Calu3 (cell line): Measurements from ENCODE around the gene IQSEC3. TPM values are rescaled to one million over a fixed set of nuclear protein-coding genes. Genes with fewer than 3 reads are reported as not detected.
"Not testable (repeated sequence)": the region's sequence is repeated elsewhere in the genome, so short reads cannot be mapped to it uniquely, and the experiment has no call there.

Experiments
- Bru-seq: library from RNA; stranded (reverse); fragments of 400-500 nt; gene quantifications from one replicate; lab custom pipeline; 2021; lab: Mats Ljungman, UMichigan
- BruChase-seq, 2 experiments: library from RNA; stranded (reverse); fragments of 400-500 nt; gene quantifications; one replicate each; lab custom pipeline; 2021; lab: Mats Ljungman, UMichigan
- BruUV-seq: library from RNA; stranded (reverse); fragments of 400-500 nt; replicated peaks from 2 replicates; lab custom pipeline; 2021; lab: Mats Ljungman, UMichigan
- CTCF ChIA-PET: fragments of 300-600 bp; sonication (Branson Sonifier 250); formaldehyde crosslinking; loops from one replicate; lab custom pipeline; 2022; ENCODE audit warnings: antibody characterized with exemption; lab: Charles Lee
- DNase-seq: peaks from one replicate; pipeline ENCODE4 v3.0.0; 2022
- H3K27ac Mint-ChIP-seq: one replicate; pipeline ENCODE4 v1.8.0; 2022; ENCODE audit warnings: mixed read lengths; ENCODE audit not compliant: unreplicated experiment
- H3K27me3 Mint-ChIP-seq: one replicate; pipeline ENCODE4 v1.8.0; 2022; ENCODE audit warnings: mixed read lengths; ENCODE audit not compliant: unreplicated experiment
- H3K36me3 Mint-ChIP-seq: one replicate; pipeline ENCODE4 v1.8.0; 2022; ENCODE audit warnings: mild to moderate bottlenecking, moderate library complexity, mixed read lengths; ENCODE audit not compliant: insufficient read depth, unreplicated experiment
- H3K4me1 Mint-ChIP-seq: one replicate; pipeline ENCODE4 v1.8.0; 2022; ENCODE audit warnings: mild to moderate bottlenecking, low read depth, mixed read lengths; ENCODE audit not compliant: unreplicated experiment
- H3K4me3 Mint-ChIP-seq: one replicate; pipeline ENCODE4 v1.8.0; 2022; ENCODE audit warnings: mild to moderate bottlenecking, low read depth, moderate library complexity, mixed read lengths; ENCODE audit not compliant: unreplicated experiment
- H3K9me3 Mint-ChIP-seq: one replicate; pipeline ENCODE4 v1.8.0; 2022; ENCODE audit warnings: low read depth, mixed read lengths; ENCODE audit not compliant: unreplicated experiment
- intact Hi-C: fragments of 100-400 bp; cut with micrococcal nuclease; formaldehyde crosslinking; loops from one replicate; pipeline ENCODE4 v1.10.0; 2022; ENCODE audit not compliant: unreplicated experiment
- long read RNA-seq: library from polyadenylated mRNA; stranded (forward); transcript quantifications from one replicate; pipeline ENCODE4 v2.0.0, GENCODE V29; 2022
- total RNA-seq: library from RNA; stranded (reverse); gene quantifications from 2 replicates; pipeline ENCODE4 v1.2.3, GENCODE V29; 2022
- TF ChIP-seq, protein P1 (sequence below): fragments of 200-600 bp; IDR thresholded peaks from one replicate; pipeline ENCODE4 v1.8.0; 2022; ENCODE audit warnings: antibody characterized with exemption; ENCODE audit not compliant: unreplicated experiment

Gene IQSEC3
- 0.42 TPM in 1 of 2 replicates, not detected in the other for total RNA-seq
- not detected for Bru-seq, nascent RNA
- not detected for BruChase-seq, experiment 1, labeled RNA remaining after a 6-hour chase
- BruChase-seq, experiment 2, labeled RNA remaining after a 2-hour chase: not detected
- long read RNA-seq: 0 reads

DNA sequence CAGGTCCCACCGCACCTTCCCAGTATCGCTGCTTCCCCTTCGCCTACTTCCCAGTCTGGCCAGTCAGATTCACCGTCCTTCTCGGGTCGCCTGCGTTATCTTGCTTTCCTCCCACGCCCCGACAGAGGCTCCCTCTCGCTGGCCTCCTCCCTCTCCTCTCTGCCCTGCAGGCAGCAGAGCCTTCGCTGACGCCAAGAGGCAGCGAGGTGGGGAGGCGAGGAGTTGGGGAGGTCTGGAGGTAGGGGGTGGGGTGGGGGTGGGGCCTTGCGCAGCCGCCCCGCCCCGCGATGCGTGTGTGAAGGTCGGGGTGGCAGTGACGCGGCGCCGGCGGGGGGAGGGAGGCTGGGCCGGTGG lies at the start of gene IQSEC3:
IQSEC3 (plus strand) TSS at position 340 of the 354 bp plus-strand sequence. CDS start 116 bp downstream, outside the sequence.
- H3K9me3 Mint-ChIP-seq, intact Hi-C loops, H3K27ac Mint-ChIP-seq, H3K4me3 Mint-ChIP-seq, BruUV-seq, DNase-seq, H3K4me1 Mint-ChIP-seq, H3K36me3 Mint-ChIP-seq, CTCF ChIA-PET: not testable (repeated sequence)
- peaks cover 61% of the 10 kb centered on the region for H3K27me3 Mint-ChIP-seq

DNA sequence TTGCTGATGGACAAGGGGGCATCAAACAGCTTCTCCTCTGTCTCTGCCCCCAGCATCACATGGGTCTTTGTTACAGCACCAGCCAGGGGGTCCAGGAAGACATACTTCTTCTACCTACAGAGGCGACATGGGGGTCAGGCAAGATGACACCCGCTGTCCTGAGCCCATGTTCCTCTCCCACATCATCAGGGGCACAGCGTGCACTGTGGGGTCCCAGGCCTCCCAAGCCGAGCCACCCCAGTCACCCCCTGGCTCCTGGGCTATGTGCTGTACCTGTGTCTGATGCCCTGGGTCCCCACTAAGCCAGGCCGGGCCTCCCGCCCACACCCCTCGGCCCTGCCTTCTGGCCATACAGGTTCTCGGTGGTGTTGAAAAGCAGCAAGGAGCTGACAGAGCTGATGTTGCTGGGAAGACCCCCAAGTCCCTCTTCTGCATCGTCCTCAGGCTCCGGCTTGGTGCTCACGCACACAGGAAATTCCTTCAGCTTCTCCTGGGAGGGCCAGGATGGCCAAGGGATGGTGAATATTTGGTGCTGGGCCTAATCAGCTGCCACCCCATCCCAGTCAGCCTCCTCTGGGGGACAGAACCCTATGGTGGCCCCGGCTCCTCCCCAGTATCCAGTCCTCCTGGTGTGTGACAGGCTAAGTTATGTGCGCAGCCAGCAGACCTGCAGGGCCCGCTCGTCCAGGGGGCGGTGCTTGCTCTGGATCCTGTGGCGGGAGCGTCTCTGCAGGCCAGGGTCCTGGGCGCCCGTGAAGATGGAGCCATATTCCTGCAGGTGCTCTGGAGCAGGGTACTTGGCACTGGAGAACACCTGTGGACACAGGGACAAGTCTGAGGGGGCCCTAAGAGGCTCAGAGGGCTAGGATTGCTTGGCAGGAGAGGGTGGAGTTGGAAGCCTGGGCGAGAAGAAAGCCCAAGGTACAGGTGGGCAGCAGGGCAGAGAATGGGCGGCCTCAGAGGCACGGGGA lies 48.9 kb upstream of the IQSEC3 start:
- BruUV-seq, H3K4me3 Mint-ChIP-seq, H3K4me1 Mint-ChIP-seq, H3K27ac Mint-ChIP-seq, DNase-seq, H3K9me3 Mint-ChIP-seq, H3K27me3 Mint-ChIP-seq, intact Hi-C loops, CTCF ChIA-PET, H3K36me3 Mint-ChIP-seq: not testable (repeated sequence)

DNA sequence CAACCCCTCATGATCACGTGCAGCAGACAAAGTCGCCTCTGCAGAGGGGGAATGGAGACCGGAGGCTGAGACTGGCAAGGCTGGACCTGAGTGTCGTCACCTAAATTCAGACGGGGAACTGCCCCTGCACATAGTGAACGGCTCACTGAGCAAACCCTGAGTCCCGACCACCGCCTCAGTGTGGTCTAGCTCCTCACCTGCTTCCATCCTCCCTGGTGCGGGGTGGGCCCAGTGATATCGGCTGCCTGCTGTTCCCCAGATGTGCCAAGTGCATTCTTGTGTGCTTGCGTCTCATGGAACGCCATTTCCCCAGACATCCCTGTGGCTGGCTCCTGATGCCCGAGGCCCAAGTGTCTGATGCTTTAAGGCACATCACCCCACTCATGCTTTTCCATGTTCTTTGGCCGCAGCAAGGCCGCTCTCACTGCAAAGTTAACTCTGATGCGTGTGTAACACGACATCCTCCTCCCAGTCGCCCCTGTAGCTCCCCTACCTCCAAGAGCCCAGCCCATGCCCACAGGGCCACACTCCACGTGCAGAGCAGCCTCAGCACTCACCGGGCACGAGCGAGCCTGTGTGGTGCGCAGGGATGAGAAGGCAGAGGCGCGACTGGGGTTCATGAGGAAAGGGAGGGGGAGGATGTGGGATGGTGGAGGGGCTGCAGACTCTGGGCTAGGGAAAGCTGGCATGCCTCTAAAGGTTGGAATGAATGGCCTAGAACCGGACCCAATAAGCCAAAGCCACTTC lies 47.6 kb upstream of the IQSEC3 start:
- H3K9me3 Mint-ChIP-seq, intact Hi-C loops, H3K4me1 Mint-ChIP-seq, H3K36me3 Mint-ChIP-seq, H3K27ac Mint-ChIP-seq, H3K4me3 Mint-ChIP-seq, DNase-seq, CTCF ChIA-PET, H3K27me3 Mint-ChIP-seq, BruUV-seq: not testable (repeated sequence)

DNA sequence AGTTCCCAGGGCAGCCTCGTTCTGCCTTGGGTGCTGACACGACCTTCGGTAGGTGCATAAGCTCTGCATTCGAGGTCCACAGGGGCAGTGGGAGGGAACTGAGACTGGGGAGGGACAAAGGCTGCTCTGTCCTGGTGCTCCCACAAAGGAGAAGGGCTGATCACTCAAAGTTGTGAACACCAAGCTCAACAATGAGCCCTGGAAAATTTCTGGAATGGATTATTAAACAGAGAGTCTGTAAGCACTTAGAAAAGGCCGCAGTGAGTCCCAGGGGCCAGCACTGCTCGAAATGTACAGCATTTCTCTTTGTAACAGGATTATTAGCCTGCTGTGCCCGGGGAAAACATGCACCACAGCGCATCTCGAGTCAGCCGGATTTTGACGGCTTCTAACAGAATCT lies 46.7 kb upstream of the IQSEC3 start:
- intact Hi-C loops, H3K27ac Mint-ChIP-seq, H3K36me3 Mint-ChIP-seq, DNase-seq, H3K9me3 Mint-ChIP-seq, H3K4me1 Mint-ChIP-seq, CTCF ChIA-PET, BruUV-seq, H3K4me3 Mint-ChIP-seq, H3K27me3 Mint-ChIP-seq: not testable (repeated sequence)

DNA sequence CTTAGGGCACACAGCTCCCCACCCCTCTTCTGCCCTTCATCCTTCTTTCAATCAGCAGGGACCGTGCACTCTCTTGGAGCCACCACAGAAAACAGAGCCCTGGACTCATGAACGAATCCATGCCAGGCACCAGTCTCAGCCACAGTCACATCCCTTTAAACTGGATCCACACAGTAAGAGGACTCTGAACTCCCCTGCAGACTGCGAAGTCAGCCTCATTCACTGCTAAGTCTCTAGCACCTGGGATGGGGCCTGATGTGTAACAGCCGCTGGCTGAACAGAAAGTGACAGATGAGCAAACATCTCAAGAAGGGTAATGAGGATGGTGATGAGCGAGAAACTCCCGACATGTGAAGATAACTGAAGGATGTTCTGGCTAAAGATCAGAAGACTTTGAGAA lies 45.8 kb upstream of the IQSEC3 start:
- H3K9me3 Mint-ChIP-seq: no peaks in the 10 kb centered on the region
- CTCF ChIA-PET: no interaction called here
- TF ChIP-seq, protein P1, sequence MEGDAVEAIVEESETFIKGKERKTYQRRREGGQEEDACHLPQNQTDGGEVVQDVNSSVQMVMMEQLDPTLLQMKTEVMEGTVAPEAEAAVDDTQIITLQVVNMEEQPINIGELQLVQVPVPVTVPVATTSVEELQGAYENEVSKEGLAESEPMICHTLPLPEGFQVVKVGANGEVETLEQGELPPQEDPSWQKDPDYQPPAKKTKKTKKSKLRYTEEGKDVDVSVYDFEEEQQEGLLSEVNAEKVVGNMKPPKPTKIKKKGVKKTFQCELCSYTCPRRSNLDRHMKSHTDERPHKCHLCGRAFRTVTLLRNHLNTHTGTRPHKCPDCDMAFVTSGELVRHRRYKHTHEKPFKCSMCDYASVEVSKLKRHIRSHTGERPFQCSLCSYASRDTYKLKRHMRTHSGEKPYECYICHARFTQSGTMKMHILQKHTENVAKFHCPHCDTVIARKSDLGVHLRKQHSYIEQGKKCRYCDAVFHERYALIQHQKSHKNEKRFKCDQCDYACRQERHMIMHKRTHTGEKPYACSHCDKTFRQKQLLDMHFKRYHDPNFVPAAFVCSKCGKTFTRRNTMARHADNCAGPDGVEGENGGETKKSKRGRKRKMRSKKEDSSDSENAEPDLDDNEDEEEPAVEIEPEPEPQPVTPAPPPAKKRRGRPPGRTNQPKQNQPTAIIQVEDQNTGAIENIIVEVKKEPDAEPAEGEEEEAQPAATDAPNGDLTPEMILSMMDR: no peak
- no peaks in the 10 kb centered on the region for H3K4me1 Mint-ChIP-seq
- H3K27ac Mint-ChIP-seq: no peak overlapping the region
- H3K36me3 Mint-ChIP-seq: no peaks in the 10 kb centered on the region
- BruUV-seq: no TSS peak
- no peak overlapping the region for H3K4me3 Mint-ChIP-seq
- intact Hi-C loops: no loop called here
- DNase-seq: no peak
- no peaks in the 10 kb centered on the region for H3K27me3 Mint-ChIP-seq
